Thoracic aorta (tissue), 2 donors: ENCODE results near the gene DENND4B. TPM values are rescaled to one million over a fixed set of nuclear protein-coding genes. Genes with fewer than 3 reads are reported as not detected.
"Not testable (repeated sequence)": the region's sequence is repeated elsewhere in the genome, so short reads cannot be mapped to it uniquely, and the experiment has no call there.

ENCODE experiments used
- ATAC-seq: fragments of 150-250 bp; one replicate; pipeline ENCODE4 v1.8.0; 2017; ENCODE audit warnings: low read depth; ENCODE audit not compliant: insufficient number of reproducible peaks, low FRiP score
- DNase-seq: peaks from one replicate; pipeline ENCODE4 v3.0.0-alpha.2; 2020; ENCODE audit warnings: low spot score
- H3K27ac ChIP-seq, 2 donors: fragments of 200-600 bp; sonication (generic); 1 replicate in 1 of 2; 2 replicates in 1 of 2; pipeline ENCODE4 v1.5.1; 2016; ENCODE audit warnings: mild to moderate bottlenecking in 2 of 2, moderate library complexity in 2 of 2
- H3K27me3 ChIP-seq: fragments of 200-600 bp; sonication (generic); replicated peaks from 2 replicates; pipeline ENCODE4 v1.6.0; 2016; ENCODE audit warnings: mild to moderate bottlenecking; ENCODE audit not compliant: insufficient read depth
- H3K36me3 ChIP-seq: fragments of 200-600 bp; sonication (generic); one replicate; pipeline ENCODE4 v1.5.1; 2016
- H3K4me1 ChIP-seq, 2 donors: fragments of 200-600 bp; sonication (generic); 1 replicate in 1 of 2; 2 replicates in 1 of 2; pipeline versions ENCODE4 v1.5.1 to v1.6.0; 2016; ENCODE audit warnings: low read depth in 2 of 2, mild to moderate bottlenecking in 1 of 2; ENCODE audit not compliant: control insufficient read depth in 1 of 2
- H3K4me3 ChIP-seq: fragments of 200-600 bp; sonication (generic); 2 replicates; pipeline ENCODE4 v1.5.1; 2016; ENCODE audit warnings: mild to moderate bottlenecking
- H3K9me3 ChIP-seq: fragments of 200-600 bp; sonication (generic); 2 replicates; pipeline ENCODE4 v1.5.1; 2016
- CTCF ChIP-seq: fragments of 200-600 bp; sonication (generic); IDR thresholded peaks from one replicate; pipeline ENCODE4 v1.5.1; 2019; ENCODE audit warnings: antibody characterized with exemption
- total RNA-seq, 2 donors: library from RNA; depleted of rRNA; stranded (reverse); fragments of >200 nt; gene quantifications; one replicate each; pipeline versions ENCODE4 v1.1.0 to v1.2.3, GENCODE V29; 2016

DENND4B gene
- total RNA-seq, 2 donors from 2014 or later = 59.0 to 82.7 TPM

GRCh38 chr1:153903841-153904455 is 42.6 kb downstream of the DENND4B start:
- Histone ChIP-seq H3K9me3 (no peaks in the 10 kb centered on the region), H3K27me3 (no peaks in the 10 kb centered on the region), H3K36me3 (peaks cover 15% of the 10 kb centered on the region), H3K4me1 (peaks cover 11 to 21% of the 10 kb centered on the region in 2 donors), H3K27ac (peak overlapping the region; percentile 74 to 80), H3K4me3 (no peak overlapping the region)
- no peak for ATAC-seq
- DNase-seq = no peak
- TF ChIP-seq CTCF = no peak

- H3K27ac ChIP-seq = no peak overlapping the region
- no peaks in the 10 kb centered on the region for H3K27me3 ChIP-seq
- ATAC-seq (no peak), DNase-seq (no peak)
- H3K36me3 ChIP-seq = peaks cover 5% of the 10 kb centered on the region
- no peak for TF ChIP-seq CTCF
- H3K4me3 ChIP-seq = no peak overlapping the region
- H3K9me3 ChIP-seq = no peaks in the 10 kb centered on the region
- H3K4me1 ChIP-seq = peaks cover 3 to 6% of the 10 kb centered on the region in 2 donors
Measured at GRCh38 chr1:153899509-153899908, 47.0 kb downstream of the DENND4B start.

GRCh38 chr1:153895866-153896265 is 50.7 kb downstream of the DENND4B start:
- not testable (repeated sequence) for H3K36me3 ChIP-seq, H3K9me3 ChIP-seq, H3K4me3 ChIP-seq, ATAC-seq, H3K27ac ChIP-seq, H3K4me1 ChIP-seq, H3K27me3 ChIP-seq, DNase-seq

- ATAC-seq, H3K36me3 ChIP-seq, H3K4me3 ChIP-seq, H3K27ac ChIP-seq, H3K9me3 ChIP-seq, H3K27me3 ChIP-seq, DNase-seq: not testable (repeated sequence)
- H3K4me1 ChIP-seq = peaks cover 13 to 31% of the 10 kb centered on the region in 2 donors
Measured at GRCh38 chr1:153891042-153891441, 55.5 kb downstream of the DENND4B start.

GRCh38 chr1:153888533-153888932 is 58.0 kb downstream of the DENND4B start:
- no peak for TF ChIP-seq CTCF
- Histone ChIP-seq H3K9me3 (no peaks in the 10 kb centered on the region), H3K27me3 (no peaks in the 10 kb centered on the region), H3K36me3 (no peaks in the 10 kb centered on the region), H3K4me3 (no peak overlapping the region), H3K27ac (no peak overlapping the region), H3K4me1 (peaks cover 8 to 31% of the 10 kb centered on the region in 2 donors)
- no peak for ATAC-seq
- DNase-seq = no peak

- TF ChIP-seq CTCF = no peak
- Histone ChIP-seq H3K4me1 (peaks cover 27 to 53% of the 10 kb centered on the region in 2 donors), H3K4me3 (no peak overlapping the region), H3K36me3 (no peaks in the 10 kb centered on the region), H3K27me3 (no peaks in the 10 kb centered on the region), H3K9me3 (no peaks in the 10 kb centered on the region), H3K27ac (no peak overlapping the region)
- DNase-seq (no peak), ATAC-seq (no peak)
Measured at GRCh38 chr1:153886127-153886526, 60.4 kb downstream of the DENND4B start.
